GM18526 (cell line): ENCODE data around the gene TICAM2.

Source experiments
- POLR2A ChIP-seq: IDR thresholded peaks from 3 replicates; pipeline ENCODE4 v1.6.1; 2011; ENCODE audit not compliant: insufficient read length; ENCODE audit errors: extremely low read depth

Gene TICAM2

DNA sequence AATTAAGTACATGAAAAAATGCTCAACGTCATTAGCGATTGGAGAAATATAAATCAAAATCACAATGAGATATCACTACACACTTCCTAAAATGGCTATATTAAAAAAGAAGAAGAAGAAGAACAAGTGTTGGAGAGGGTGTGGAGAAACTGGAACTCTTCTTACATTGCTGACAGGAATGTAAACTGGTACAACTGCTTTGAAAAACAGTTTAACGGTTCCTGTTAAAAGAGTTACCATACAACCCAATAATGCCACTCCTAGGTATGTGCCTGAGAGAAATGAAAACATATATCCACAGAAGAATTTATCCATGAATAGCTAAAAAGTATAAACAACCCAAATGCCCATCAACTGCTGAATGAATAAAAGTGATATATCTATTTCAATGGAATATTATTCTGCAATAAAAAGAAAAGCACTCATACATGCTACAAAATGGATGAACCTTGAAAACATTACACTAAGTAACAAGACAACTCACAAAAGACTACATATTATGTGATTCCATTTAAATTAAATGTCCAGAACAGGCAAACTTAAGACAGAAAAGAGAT is 66.7 kb downstream of the TICAM2 start:
- no peak for TF ChIP-seq POLR2A

DNA sequence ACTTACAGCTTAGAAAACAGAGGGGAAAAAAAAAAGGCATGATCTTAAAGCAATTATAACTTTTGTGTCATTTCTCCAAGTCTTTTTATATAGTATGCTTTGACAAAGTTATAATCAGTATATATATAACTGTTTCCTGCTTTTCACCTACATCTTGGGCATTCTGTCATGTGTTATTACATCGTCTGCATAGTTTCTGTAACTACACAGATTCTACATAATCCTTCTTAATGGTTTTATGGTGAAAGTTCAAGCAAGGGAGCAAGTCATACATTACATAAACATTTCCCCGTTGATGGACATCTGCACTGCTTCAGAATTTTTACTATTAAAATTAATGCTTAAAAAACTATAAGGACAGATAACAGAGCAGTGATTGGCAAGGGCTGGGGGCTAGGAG is 69.8 kb downstream of the TICAM2 start:
- TF ChIP-seq POLR2A: no peak

DNA sequence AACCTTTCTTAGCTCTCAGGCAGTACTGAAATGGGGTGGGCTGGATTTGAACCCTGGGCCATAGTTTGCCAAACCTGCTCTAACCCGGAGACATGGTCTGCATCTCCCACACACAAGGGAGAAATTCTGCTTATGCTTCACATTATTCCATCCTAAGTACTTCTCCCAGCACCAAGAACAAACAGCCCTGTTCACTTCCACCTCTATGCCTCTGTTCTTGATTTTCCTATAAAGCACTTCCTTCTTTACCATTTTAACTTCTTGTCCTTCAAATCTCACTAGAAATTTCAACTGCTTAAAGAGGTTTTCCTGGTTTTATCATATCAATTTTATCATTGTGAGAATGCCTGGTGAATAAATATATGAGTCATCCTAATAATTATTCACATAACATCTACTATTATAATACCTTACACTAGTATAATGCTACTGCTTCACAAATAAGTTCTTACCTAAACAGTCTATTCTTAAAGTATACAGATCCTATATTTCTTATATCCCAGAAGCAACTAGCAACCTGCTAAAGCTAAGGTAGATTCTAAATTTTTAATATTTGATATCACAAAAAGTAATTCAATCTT is 70.4 kb downstream of the TICAM2 start:
- no peak for TF ChIP-seq POLR2A

DNA sequence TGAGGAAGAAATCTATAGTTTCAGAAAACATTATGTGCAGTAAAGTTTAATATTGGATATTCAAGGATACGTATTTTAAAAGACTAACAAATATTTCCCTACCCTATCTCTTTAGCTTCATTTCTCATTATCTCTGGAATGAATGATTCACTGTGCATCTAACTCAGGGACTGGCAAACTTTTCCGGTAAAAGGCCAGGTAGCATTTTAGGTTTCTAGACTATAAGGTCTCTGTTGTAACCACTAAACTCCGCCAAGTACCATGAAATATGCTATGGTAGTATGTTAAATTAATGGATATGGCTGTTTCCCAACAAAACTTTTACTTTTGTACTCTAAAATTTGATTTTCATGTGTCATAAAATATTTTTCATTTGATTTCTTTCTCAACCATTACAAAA is 70.9 kb downstream of the TICAM2 start:
- TF ChIP-seq POLR2A: no peak

DNA sequence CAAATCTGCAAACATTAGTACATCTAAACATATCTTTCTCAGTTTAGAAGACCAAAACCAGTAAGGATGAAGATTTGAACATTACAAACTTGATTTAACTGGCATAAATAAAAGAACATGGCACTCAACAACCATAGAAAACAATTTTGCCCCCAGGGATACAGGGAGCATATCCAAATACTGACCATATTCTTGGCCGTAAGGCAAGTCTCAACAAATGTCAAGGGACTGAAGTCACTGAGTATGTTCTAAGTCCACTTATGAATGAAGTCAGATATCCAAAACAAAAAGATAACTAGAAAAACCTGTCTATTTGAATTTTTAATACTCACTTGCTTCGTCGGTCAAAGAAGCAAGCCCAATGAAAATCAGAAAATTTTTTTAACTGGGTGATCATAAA is 71.9 kb downstream of the TICAM2 start:
- TF ChIP-seq POLR2A: no peak
